ENCODE data around the gene DTNBP1. TPM values are rescaled to one million over a fixed set of nuclear protein-coding genes. Genes with fewer than 3 reads are reported as not detected.

DTNBP1 gene
- total and polyA plus RNA-seq, 2 of the 4 experiments (the other 2 are of a cell fraction) = 4.8 to 18.7 TPM

DNA sequence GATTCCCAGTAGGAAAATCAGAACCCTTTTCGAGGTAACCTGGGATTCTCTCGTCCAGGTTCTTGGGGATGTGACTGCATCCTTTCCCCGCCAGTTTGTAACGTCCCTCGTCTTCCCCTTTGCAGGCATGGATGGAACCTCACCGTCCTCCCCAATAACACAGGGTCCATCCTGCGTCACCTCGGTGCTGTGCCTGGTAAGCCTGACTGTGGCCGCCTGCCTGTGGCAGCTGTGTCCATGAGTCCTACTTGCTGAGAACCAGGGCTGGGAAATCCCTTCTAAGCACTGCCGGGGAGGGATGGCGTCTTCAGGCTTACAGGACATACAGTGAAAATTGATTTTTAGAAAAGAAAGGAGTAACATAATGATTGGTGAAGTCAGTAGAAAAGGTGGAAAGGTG is 155.6 kb downstream of the DTNBP1 start:
- Histone ChIP-seq H3K36me3 (ENCODE audit: control insufficient read depth, insufficient read depth, low read length) (peaks cover 51% of the 10 kb centered on the region; the same call in 1 of the 2 replicates), H3K23ac (ENCODE audit: low read depth, low read length) (no peak overlapping the region), H4K20me1 (ENCODE audit: insufficient read depth, low read length) (peaks cover 84% of the 10 kb centered on the region), H3K56ac (ENCODE audit: extremely low read depth, insufficient read depth, low read length) (no peak overlapping the region), H3K14ac (replicated peaks; ENCODE audit: low read depth, low read length) (no peak overlapping the region), H3K79me1 (ENCODE audit: low read depth in 1 of 2, low read length in 2 of 2) (peaks cover 27 to 92% of the 10 kb centered on the region in 2 experiments), H2BK20ac (ENCODE audit: low read depth, low read length) (no peak overlapping the region), H3K27ac (ENCODE audit: insufficient read depth, low read length) (no peak overlapping the region), H2BK5ac (ENCODE audit: low read depth, low read length, poor library complexity, severe bottlenecking) (no peak overlapping the region), H3K4me3 (ENCODE audit: insufficient read depth, low read depth, low read length) (no peak overlapping the region), H3K4me2 (ENCODE audit: low read depth, low read length) (no peak overlapping the region), H2AK5ac (ENCODE audit: low read depth, low read length) (no peak overlapping the region), H4K5ac (ENCODE audit: low read depth, low read length) (no peak overlapping the region), H3K9me1 (ENCODE audit: insufficient read depth, low read length) (peaks cover 41% of the 10 kb centered on the region), H3K9me3 (ENCODE audit: control insufficient read depth, insufficient read depth, low read length) (no peaks in the 10 kb centered on the region), H3K18ac (ENCODE audit: low read depth, low read length) (no peak overlapping the region), H2BK15ac (ENCODE audit: low read depth, low read length) (no peak overlapping the region; the same call in 2 of the 3 replicates), H4K91ac (ENCODE audit: insufficient read depth, low read depth, low read length) (no peak overlapping the region), H3K4ac (ENCODE audit: low read depth, low read length) (no peak overlapping the region), H3K27me3 (ENCODE audit: control insufficient read depth, insufficient read depth, low read length) (no peaks in the 10 kb centered on the region), H2AFZ (replicated peaks; ENCODE audit: low read length, poor library complexity) (no peak overlapping the region), H3K9ac (ENCODE audit: low read depth, low read length) (no peak overlapping the region), H2BK120ac (ENCODE audit: low read depth, low read length) (no peak overlapping the region), H4K8ac (ENCODE audit: low read depth in 2 of 2, low read length in 2 of 2) (no peak overlapping the region), H2AK9ac (replicated peaks; ENCODE audit: low read depth, low read length, poor library complexity) (no peak overlapping the region), H3K4me1 (ENCODE audit: control insufficient read depth, insufficient read depth, low read length) (peaks cover 35% of the 10 kb centered on the region)
- ChIA-PET CTCF (no interaction called here), POLR2A (ENCODE audit: unreplicated experiment) (no interaction called here)
- DNase-seq = no peak
- dilution Hi-C loops (cut with HindIII; ENCODE audit: low sequenced_read_pairs, unreplicated experiment) (no loop called here), intact Hi-C loops (cut with micrococcal nuclease) (loop anchor here (5.0 kb wide), 1 partner anchor 115 kb away; no protein-coding TSS in a partner anchor), in situ Hi-C loops (cut with MboI; ENCODE audit: low sequenced_read_pairs) (no loop called here)
- no TSS peak for BruUV-seq (replicated peaks)
- WGBS, 2 experiments (ENCODE audit: extremely low coverage in 2 of 2, insufficient read length in 1 of 2) = 97% methylated on average over 5 of the region's 11 CpGs; no CpG with 5 or more reads in 1 of the 2 experiments
- ATAC-seq (ENCODE audit: low read depth) = no peak
- TF ChIP-seq, protein P1, sequence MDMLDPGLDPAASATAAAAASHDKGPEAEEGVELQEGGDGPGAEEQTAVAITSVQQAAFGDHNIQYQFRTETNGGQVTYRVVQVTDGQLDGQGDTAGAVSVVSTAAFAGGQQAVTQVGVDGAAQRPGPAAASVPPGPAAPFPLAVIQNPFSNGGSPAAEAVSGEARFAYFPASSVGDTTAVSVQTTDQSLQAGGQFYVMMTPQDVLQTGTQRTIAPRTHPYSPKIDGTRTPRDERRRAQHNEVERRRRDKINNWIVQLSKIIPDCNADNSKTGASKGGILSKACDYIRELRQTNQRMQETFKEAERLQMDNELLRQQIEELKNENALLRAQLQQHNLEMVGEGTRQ (IDR thresholded peaks at IDR 0.05; ENCODE audit: low read depth, low read length) = no peak
- TF ChIP-seq MAFK (IDR thresholded peaks at IDR 0.05; ENCODE audit: low read depth, low read length) = no peak
- TF ChIP-seq POLR2A (IDR thresholded peaks at IDR 0.05; ENCODE audit: low read depth, low read length) = no peak
- TF ChIP-seq NFE2L2 (IDR thresholded peaks at IDR 0.05; ENCODE audit: low read depth, low read length) = no peak
- no peak for TF ChIP-seq SMC3 (IDR thresholded peaks at IDR 0.05; ENCODE audit: low read depth, low read length)
- TF ChIP-seq CHD1 (IDR thresholded peaks at IDR 0.05; ENCODE audit: low read depth, low read length) = no peak
- TF ChIP-seq, protein P2, sequence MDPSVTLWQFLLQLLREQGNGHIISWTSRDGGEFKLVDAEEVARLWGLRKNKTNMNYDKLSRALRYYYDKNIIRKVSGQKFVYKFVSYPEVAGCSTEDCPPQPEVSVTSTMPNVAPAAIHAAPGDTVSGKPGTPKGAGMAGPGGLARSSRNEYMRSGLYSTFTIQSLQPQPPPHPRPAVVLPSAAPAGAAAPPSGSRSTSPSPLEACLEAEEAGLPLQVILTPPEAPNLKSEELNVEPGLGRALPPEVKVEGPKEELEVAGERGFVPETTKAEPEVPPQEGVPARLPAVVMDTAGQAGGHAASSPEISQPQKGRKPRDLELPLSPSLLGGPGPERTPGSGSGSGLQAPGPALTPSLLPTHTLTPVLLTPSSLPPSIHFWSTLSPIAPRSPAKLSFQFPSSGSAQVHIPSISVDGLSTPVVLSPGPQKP (IDR thresholded peaks at IDR 0.05; ENCODE audit: borderline replicate concordance, low read depth, low read length) = no peak
- TF ChIP-seq MAZ (IDR thresholded peaks at IDR 0.05; ENCODE audit: borderline replicate concordance, low read depth, low read length) = no peak
- TF ChIP-seq RCOR1 (IDR thresholded peaks at IDR 0.05; ENCODE audit: insufficient replicate concordance, low read length) = no peak
